Measurements from ENCODE around the gene ATF1. TPM values are rescaled to one million over a fixed set of nuclear protein-coding genes. Genes with fewer than 3 reads are reported as not detected.
"Not testable (repeated sequence)": the region's sequence is repeated elsewhere in the genome, so short reads cannot be mapped to it uniquely, and the experiment has no call there.

Gene ATF1
- total RNA-seq, 1 donor from 2014 or later: 14.6 TPM

DNA sequence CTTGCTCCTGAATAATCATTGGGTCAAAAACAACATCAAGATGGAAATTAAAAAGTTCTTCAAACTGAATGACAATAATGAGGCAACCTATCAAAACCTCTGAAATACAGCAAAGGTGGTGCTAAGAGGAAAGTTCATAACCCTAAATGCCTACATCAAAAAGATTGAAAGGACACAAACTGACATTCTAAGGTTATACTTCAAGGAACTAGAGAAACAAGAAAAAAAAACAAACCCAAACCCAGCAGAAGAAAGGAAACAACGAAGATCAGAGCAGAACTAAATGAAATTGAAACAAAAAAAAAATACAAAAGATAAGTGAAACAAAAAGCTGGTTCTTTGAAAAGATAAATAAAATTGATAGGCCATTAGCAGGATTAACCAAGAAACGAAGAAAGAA lies 105.0 kb downstream of the ATF1 start:
- DNase-seq: not testable (repeated sequence)

Other genes starting within 250 kb of the ATF1 start
- not detected in 2 replicates for gene TMPRSS12, start 78.8 kb downstream of the ATF1 start, total RNA-seq
- not detected in 2 replicates for gene HIGD1C, start 188.4 kb downstream of the ATF1 start, total RNA-seq

Measured in dermis blood vessel endothelial cell (primary cell).